ENCODE results near the gene LYVE1. TPM values are rescaled to one million over a fixed set of nuclear protein-coding genes. Genes with fewer than 3 reads are reported as not detected.

The LYVE1 gene
- total RNA-seq, 1 donor from 2014 or later = not detected

- no peak for DNase-seq (ENCODE audit: low read depth)
- no peak for FAIRE-seq
- no peak for TF ChIP-seq CTCF (IDR thresholded peaks at IDR 0.05; ENCODE audit: insufficient read depth, low read length, severe bottlenecking)
- no peaks in the 10 kb centered on the region for H3K27me3 ChIP-seq (ENCODE audit: control insufficient read depth, insufficient read depth, low read length)
- H3K36me3 ChIP-seq (ENCODE audit: control insufficient read depth, insufficient read depth, low read length) = no peaks in the 10 kb centered on the region
- no peak overlapping the region for H3K4me3 ChIP-seq (ENCODE audit: low read depth, low read length)
Observed at GRCh38 chr11:10556590-10556989, 11.9 kb downstream of the LYVE1 start.

- Histone ChIP-seq H3K27me3 (ENCODE audit: control insufficient read depth, insufficient read depth, low read length) (no peaks in the 10 kb centered on the region), H3K36me3 (ENCODE audit: control insufficient read depth, insufficient read depth, low read length) (no peaks in the 10 kb centered on the region), H3K4me3 (ENCODE audit: low read depth, low read length) (no peak overlapping the region)
- DNase-seq (ENCODE audit: low read depth) = no peak
- FAIRE-seq = no peak
- TF ChIP-seq CTCF (IDR thresholded peaks at IDR 0.05; ENCODE audit: insufficient read depth, low read length, severe bottlenecking) = no peak
Observed at GRCh38 chr11:10551845-10552352, 16.6 kb downstream of the LYVE1 start.

GRCh38 chr11:10551290-10551592 is 17.2 kb downstream of the LYVE1 start:
- Histone ChIP-seq H3K27me3 (ENCODE audit: control insufficient read depth, insufficient read depth, low read length) (no peaks in the 10 kb centered on the region), H3K4me3 (ENCODE audit: low read depth, low read length) (no peak overlapping the region), H3K36me3 (ENCODE audit: control insufficient read depth, insufficient read depth, low read length) (no peaks in the 10 kb centered on the region)
- DNase-seq (ENCODE audit: low read depth) (no peak), FAIRE-seq (no peak)
- no peak for TF ChIP-seq CTCF (IDR thresholded peaks at IDR 0.05; ENCODE audit: insufficient read depth, low read length, severe bottlenecking)

GRCh38 chr11:10550503-10551289 is 17.8 kb downstream of the LYVE1 start:
- no peak overlapping the region for H3K4me3 ChIP-seq (ENCODE audit: low read depth, low read length)
- FAIRE-seq = no peak
- H3K36me3 ChIP-seq (ENCODE audit: control insufficient read depth, insufficient read depth, low read length) = no peaks in the 10 kb centered on the region
- H3K27me3 ChIP-seq (ENCODE audit: control insufficient read depth, insufficient read depth, low read length) = no peaks in the 10 kb centered on the region
- no peak for TF ChIP-seq CTCF (IDR thresholded peaks at IDR 0.05; ENCODE audit: insufficient read depth, low read length, severe bottlenecking)
- peak; percentile 71 for DNase-seq (ENCODE audit: low read depth)

GRCh38 chr11:10544491-10545465 is 23.7 kb downstream of the LYVE1 start:
- FAIRE-seq (peak; percentile 58), DNase-seq (ENCODE audit: low read depth) (no peak)
- no peaks in the 10 kb centered on the region for H3K27me3 ChIP-seq (ENCODE audit: control insufficient read depth, insufficient read depth, low read length)
- no peak for TF ChIP-seq CTCF (IDR thresholded peaks at IDR 0.05; ENCODE audit: insufficient read depth, low read length, severe bottlenecking)
- H3K4me3 ChIP-seq (ENCODE audit: low read depth, low read length) = no peak overlapping the region
- H3K36me3 ChIP-seq (ENCODE audit: control insufficient read depth, insufficient read depth, low read length) = no peaks in the 10 kb centered on the region
